GM12878 (cell line): ENCODE data around the gene TMCO6. TPM values are rescaled to one million over a fixed set of nuclear protein-coding genes. Genes with fewer than 3 reads are reported as not detected.

Experiments
- CBX5 ChIP-seq: sonication (generic); IDR thresholded peaks from 2 replicates; pipeline ENCODE4 v1.6.1; 2016; ENCODE audit warnings: low read depth, moderate library complexity, mild to moderate bottlenecking, inconsistent platforms
- CREM ChIP-seq: IDR thresholded peaks from 2 replicates; pipeline ENCODE4 v1.6.1; 2014; ENCODE audit warnings: antibody characterized with exemption, low read depth
- HCFC1 ChIP-seq: fragments of 150-350 bp; IDR thresholded peaks from 2 replicates; pipeline ENCODE4 v1.6.1; 2014; ENCODE audit warnings: low read length
- HDAC6 ChIP-seq: fragments of 200-600 bp; sonication (generic); IDR thresholded peaks from one replicate; pipeline ENCODE4 v1.8.0; 2017; ENCODE audit warnings: antibody characterized with exemption; ENCODE audit not compliant: unreplicated experiment
- NFIC ChIP-seq: IDR thresholded peaks from 2 replicates; pipeline ENCODE4 v1.6.1; 2012; ENCODE audit warnings: low read depth, mild to moderate bottlenecking, inconsistent platforms, low read length, moderate library complexity
- NFYB ChIP-seq: IDR thresholded peaks from 2 replicates; pipeline ENCODE4 v1.6.1; 2011; ENCODE audit warnings: low read depth, mild to moderate bottlenecking, low read length, improper control_type of control experiment, moderate library complexity; ENCODE audit not compliant: insufficient read depth
- PML ChIP-seq: IDR thresholded peaks from 2 replicates; pipeline ENCODE4 v1.6.1; 2012; ENCODE audit warnings: low read length, inconsistent platforms
- SMARCA5 ChIP-seq: fragments of 450-650 bp; IDR thresholded peaks from 2 replicates; pipeline ENCODE4 v1.6.1; 2017; ENCODE audit warnings: mild to moderate bottlenecking
- SREBF2 ChIP-seq: IDR thresholded peaks from 2 replicates; pipeline ENCODE4 v1.6.1; 2012; ENCODE audit warnings: mild to moderate bottlenecking, low read length
- SRF ChIP-seq, 2 experiments: IDR thresholded peaks; 2 replicates each; pipeline ENCODE4 v1.6.1; 2011; ENCODE audit warnings: low read depth in 2 of 2, low read length in 2 of 2, mild to moderate bottlenecking in 1 of 2, moderate library complexity in 1 of 2
- STAT1 ChIP-seq: fragments of 450-650 bp; conservative IDR thresholded peaks from 2 replicates; pipeline ENCODE4 v1.6.1; 2014; ENCODE audit warnings: antibody characterized with exemption, mild to moderate bottlenecking
- TAF1 ChIP-seq: IDR thresholded peaks from 2 replicates; pipeline ENCODE4 v1.6.1; 2011; ENCODE audit warnings: mild to moderate bottlenecking, low read depth, low read length, borderline replicate concordance
- polyA plus RNA-seq, 11 experiments: library from polyadenylated mRNA; depleted of rRNA in 4 of 11; unstranded in 6 of 11; stranded (reverse) in 5 of 11; fragments of >200 nt; fragmentation: Nextera tagmentation in 4 of 11; fragmentation: Illumina TruSeq in 1 of 11; extraction: Ambion mirVana in 4 of 11; extraction: Trizol in 1 of 11; gene quantifications; 1 replicate in 1 of 11; 2 replicates in 10 of 11; pipeline versions ENCODE4 v1.2.1 to v1.2.3, GENCODE V29; 2011 to 2016; ENCODE audit warnings: inconsistent platforms in 2 of 11, missing spikeins in 2 of 11, low read depth in 1 of 11
- total RNA-seq, 4 experiments: library from RNA; depleted of rRNA in 3 of 4; stranded (reverse); fragments of >200 nt in 3 of 4; fragmentation: Illumina TruSeq in 1 of 4; extraction: Trizol in 1 of 4; gene quantifications; 2 replicates each; pipeline versions ENCODE4 v1.2.1 to v1.2.3, GENCODE V29; 2013 to 2021
- TF ChIP-seq, protein P1 (sequence below): fragments of 450-650 bp; IDR thresholded peaks from 2 replicates; pipeline ENCODE4 v1.6.1; 2017; ENCODE audit warnings: mild to moderate bottlenecking
- TF ChIP-seq, protein P2 (sequence below): IDR thresholded peaks from 2 replicates; pipeline ENCODE4 v1.6.1; 2012; ENCODE audit warnings: mild to moderate bottlenecking, low read depth, low read length
- TF ChIP-seq, protein P3 (sequence below): IDR thresholded peaks from 2 replicates; pipeline ENCODE4 v1.6.1; 2012; ENCODE audit warnings: low read depth, low read length, improper control_type of control experiment
- TF ChIP-seq, protein P4 (sequence below): fragments of 150-350 bp; IDR thresholded peaks from 2 replicates; pipeline ENCODE4 v1.6.1; 2014; ENCODE audit warnings: mild to moderate bottlenecking, low read depth, low read length
- TF ChIP-seq, protein P5 (sequence below): fragments of 450-650 bp; formaldehyde crosslinking; IDR thresholded peaks from 2 replicates; pipeline ENCODE4 v1.5.0; 2022; ENCODE audit warnings: mild to moderate bottlenecking, missing genetic modification characterization

Gene TMCO6
- total and polyA plus RNA-seq, 10 of the 15 experiments (the other 5 are each of a cell fraction or from before 2014, with no cell fraction given) = 4.1 to 21.6 (median 11.7) TPM

DNA sequence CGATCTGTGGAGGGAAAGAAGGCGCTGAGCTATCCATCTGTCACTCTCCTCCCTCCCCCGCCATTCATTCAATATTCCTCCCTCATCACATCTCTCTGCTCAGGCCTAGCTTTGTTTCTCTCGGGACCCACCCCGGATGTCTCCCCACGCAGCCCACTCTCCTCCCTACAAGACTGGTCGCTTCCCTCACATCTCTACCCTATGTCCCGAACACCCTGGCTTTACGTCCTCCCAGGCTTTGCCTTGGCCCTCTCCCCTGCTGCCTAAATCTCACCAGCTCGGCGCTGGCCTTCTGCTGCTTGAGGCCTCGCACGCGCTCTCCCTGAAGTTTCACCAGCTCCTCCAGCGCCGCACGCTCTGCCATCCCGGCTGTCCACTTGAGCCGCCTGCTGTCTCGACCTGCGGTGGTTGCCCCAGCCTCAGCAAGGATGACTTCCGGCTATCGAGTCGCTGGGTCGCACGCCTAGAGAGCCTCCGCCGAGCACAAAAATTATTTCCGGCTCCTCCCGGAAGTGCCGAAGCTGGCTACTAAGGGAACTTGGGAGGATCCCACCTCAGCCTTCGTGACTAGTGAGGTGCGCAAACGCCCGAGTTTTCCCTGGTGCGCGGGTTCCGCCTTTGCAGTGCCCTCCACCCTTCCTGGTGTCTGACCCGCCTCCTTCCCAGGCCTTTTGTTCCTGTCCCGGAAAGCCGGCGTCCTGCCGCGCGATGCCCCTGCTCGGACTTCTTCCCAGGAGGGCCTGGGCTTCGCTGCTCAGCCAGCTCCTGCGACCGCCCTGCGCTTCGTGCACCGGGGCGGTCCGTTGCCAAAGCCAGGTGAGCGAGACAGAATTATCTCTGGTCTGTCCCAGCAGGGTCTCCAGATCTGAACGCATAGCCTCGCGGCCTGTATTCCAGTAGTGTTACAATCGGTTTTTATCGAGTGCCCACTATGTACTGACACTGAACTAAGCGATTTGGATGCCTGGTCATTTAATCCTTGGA is 52.0 kb downstream of the TMCO6 start, which contains the start of the genes HARS1 and HARS2 (continued):
- TF ChIP-seq SMARCA5 = peak; percentile 65; the same call in 1 of the 2 replicates
- peak; percentile 43; the same call in 1 of the 2 replicates for TF ChIP-seq SREBF2
- TF ChIP-seq, protein P1, sequence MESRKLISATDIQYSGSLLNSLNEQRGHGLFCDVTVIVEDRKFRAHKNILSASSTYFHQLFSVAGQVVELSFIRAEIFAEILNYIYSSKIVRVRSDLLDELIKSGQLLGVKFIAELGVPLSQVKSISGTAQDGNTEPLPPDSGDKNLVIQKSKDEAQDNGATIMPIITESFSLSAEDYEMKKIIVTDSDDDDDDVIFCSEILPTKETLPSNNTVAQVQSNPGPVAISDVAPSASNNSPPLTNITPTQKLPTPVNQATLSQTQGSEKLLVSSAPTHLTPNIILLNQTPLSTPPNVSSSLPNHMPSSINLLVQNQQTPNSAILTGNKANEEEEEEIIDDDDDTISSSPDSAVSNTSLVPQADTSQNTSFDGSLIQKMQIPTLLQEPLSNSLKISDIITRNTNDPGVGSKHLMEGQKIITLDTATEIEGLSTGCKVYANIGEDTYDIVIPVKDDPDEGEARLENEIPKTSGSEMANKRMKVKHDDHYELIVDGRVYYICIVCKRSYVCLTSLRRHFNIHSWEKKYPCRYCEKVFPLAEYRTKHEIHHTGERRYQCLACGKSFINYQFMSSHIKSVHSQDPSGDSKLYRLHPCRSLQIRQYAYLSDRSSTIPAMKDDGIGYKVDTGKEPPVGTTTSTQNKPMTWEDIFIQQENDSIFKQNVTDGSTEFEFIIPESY = no peak
- TF ChIP-seq NFYB = no peak
- TF ChIP-seq CREM = peak; percentile 58; the same call in 1 of the 2 replicates
- TF ChIP-seq, protein P2, sequence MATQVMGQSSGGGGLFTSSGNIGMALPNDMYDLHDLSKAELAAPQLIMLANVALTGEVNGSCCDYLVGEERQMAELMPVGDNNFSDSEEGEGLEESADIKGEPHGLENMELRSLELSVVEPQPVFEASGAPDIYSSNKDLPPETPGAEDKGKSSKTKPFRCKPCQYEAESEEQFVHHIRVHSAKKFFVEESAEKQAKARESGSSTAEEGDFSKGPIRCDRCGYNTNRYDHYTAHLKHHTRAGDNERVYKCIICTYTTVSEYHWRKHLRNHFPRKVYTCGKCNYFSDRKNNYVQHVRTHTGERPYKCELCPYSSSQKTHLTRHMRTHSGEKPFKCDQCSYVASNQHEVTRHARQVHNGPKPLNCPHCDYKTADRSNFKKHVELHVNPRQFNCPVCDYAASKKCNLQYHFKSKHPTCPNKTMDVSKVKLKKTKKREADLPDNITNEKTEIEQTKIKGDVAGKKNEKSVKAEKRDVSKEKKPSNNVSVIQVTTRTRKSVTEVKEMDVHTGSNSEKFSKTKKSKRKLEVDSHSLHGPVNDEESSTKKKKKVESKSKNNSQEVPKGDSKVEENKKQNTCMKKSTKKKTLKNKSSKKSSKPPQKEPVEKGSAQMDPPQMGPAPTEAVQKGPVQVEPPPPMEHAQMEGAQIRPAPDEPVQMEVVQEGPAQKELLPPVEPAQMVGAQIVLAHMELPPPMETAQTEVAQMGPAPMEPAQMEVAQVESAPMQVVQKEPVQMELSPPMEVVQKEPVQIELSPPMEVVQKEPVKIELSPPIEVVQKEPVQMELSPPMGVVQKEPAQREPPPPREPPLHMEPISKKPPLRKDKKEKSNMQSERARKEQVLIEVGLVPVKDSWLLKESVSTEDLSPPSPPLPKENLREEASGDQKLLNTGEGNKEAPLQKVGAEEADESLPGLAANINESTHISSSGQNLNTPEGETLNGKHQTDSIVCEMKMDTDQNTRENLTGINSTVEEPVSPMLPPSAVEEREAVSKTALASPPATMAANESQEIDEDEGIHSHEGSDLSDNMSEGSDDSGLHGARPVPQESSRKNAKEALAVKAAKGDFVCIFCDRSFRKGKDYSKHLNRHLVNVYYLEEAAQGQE = no peak
- TF ChIP-seq CBX5 = peak; percentile 79; the same call in 1 of the 2 replicates
- TF ChIP-seq STAT1 = 0 out of 2 replicates have a peak, but pooled peaks have one; percentile 19
- TF ChIP-seq SRF (IDR thresholded peaks at IDR 0.05; ENCODE audit: low read depth in 2 of 2, low read length in 2 of 2) = peak in 1 of 2 experiments; percentile 61; a peak in 1 of 4 replicates
- TF ChIP-seq HDAC6 = no peak
- TF ChIP-seq NFIC = no peak
- TF ChIP-seq PML = peak; percentile 96
- TF ChIP-seq TAF1 = peak; percentile 92
- TF ChIP-seq, protein P3, sequence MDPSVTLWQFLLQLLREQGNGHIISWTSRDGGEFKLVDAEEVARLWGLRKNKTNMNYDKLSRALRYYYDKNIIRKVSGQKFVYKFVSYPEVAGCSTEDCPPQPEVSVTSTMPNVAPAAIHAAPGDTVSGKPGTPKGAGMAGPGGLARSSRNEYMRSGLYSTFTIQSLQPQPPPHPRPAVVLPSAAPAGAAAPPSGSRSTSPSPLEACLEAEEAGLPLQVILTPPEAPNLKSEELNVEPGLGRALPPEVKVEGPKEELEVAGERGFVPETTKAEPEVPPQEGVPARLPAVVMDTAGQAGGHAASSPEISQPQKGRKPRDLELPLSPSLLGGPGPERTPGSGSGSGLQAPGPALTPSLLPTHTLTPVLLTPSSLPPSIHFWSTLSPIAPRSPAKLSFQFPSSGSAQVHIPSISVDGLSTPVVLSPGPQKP = peak; percentile 93
- TF ChIP-seq, protein P4, sequence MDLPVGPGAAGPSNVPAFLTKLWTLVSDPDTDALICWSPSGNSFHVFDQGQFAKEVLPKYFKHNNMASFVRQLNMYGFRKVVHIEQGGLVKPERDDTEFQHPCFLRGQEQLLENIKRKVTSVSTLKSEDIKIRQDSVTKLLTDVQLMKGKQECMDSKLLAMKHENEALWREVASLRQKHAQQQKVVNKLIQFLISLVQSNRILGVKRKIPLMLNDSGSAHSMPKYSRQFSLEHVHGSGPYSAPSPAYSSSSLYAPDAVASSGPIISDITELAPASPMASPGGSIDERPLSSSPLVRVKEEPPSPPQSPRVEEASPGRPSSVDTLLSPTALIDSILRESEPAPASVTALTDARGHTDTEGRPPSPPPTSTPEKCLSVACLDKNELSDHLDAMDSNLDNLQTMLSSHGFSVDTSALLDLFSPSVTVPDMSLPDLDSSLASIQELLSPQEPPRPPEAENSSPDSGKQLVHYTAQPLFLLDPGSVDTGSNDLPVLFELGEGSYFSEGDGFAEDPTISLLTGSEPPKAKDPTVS = no peak
- TF ChIP-seq, protein P5, sequence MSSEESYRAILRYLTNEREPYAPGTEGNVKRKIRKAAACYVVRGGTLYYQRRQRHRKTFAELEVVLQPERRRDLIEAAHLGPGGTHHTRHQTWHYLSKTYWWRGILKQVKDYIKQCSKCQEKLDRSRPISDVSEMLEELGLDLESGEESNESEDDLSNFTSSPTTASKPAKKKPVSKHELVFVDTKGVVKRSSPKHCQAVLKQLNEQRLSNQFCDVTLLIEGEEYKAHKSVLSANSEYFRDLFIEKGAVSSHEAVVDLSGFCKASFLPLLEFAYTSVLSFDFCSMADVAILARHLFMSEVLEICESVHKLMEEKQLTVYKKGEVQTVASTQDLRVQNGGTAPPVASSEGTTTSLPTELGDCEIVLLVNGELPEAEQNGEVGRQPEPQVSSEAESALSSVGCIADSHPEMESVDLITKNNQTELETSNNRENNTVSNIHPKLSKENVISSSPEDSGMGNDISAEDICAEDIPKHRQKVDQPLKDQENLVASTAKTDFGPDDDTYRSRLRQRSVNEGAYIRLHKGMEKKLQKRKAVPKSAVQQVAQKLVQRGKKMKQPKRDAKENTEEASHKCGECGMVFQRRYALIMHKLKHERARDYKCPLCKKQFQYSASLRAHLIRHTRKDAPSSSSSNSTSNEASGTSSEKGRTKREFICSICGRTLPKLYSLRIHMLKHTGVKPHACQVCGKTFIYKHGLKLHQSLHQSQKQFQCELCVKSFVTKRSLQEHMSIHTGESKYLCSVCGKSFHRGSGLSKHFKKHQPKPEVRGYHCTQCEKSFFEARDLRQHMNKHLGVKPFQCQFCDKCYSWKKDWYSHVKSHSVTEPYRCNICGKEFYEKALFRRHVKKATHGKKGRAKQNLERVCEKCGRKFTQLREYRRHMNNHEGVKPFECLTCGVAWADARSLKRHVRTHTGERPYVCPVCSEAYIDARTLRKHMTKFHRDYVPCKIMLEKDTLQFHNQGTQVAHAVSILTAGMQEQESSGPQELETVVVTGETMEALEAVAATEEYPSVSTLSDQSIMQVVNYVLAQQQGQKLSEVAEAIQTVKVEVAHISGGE (CRISPR knock-in tag) = peak; percentile 13; the same call in 1 of the 2 replicates
- TF ChIP-seq HCFC1 = peak; percentile 72
